HepG2 (cell line): ENCODE measurements around the gene MYBL2. TPM values are rescaled to one million over a fixed set of nuclear protein-coding genes. Genes with fewer than 3 reads are reported as not detected.
A peak's percentile ranks its signal among the peaks of the same experiment; 100 is the strongest.

ENCODE experiments used
- ATAD3A ChIP-seq: sonication (generic); formaldehyde crosslinking; IDR thresholded peaks from 2 replicates; pipeline ENCODE4 v1.4.0; 2020; ENCODE audit warnings: missing genetic modification reagents
- CCDC6 ChIP-seq: sonication (generic); formaldehyde crosslinking; IDR thresholded peaks from 2 replicates; pipeline ENCODE4 v1.8.1; 2022; ENCODE audit warnings: mild to moderate bottlenecking, missing genetic modification reagents, moderate library complexity
- DDIT3 ChIP-seq: sonication (generic); formaldehyde crosslinking; IDR thresholded peaks from 2 replicates; pipeline ENCODE4 v1.4.0; 2020; ENCODE audit warnings: mild to moderate bottlenecking, missing genetic modification reagents
- EED ChIP-seq: sonication (generic); formaldehyde crosslinking; IDR thresholded peaks from 2 replicates; pipeline ENCODE4 v1.5.0; 2020; ENCODE audit warnings: mild to moderate bottlenecking, missing genetic modification reagents
- FOXP4 ChIP-seq: sonication (generic); formaldehyde crosslinking; IDR thresholded peaks from 2 replicates; pipeline ENCODE4 v1.4.0; 2020; ENCODE audit warnings: missing genetic modification reagents
- KDM4B ChIP-seq: sonication (generic); formaldehyde crosslinking; IDR thresholded peaks from 2 replicates; pipeline ENCODE4 v1.4.0; 2020; ENCODE audit warnings: missing genetic modification reagents
- KLF9 ChIP-seq: IDR thresholded peaks from 2 replicates; pipeline ENCODE4 v1.6.1; 2016; ENCODE audit warnings: low read depth
- PRDM15 ChIP-seq: sonication (generic); formaldehyde crosslinking; IDR thresholded peaks from 2 replicates; pipeline ENCODE4 v1.4.0; 2020; ENCODE audit warnings: missing genetic modification reagents
- PTBP1 ChIP-seq: fragments of 200-400 bp; formaldehyde crosslinking; IDR thresholded peaks from 2 replicates; pipeline ENCODE4 v1.6.1; 2018; ENCODE audit warnings: low read length, low read depth; ENCODE audit not compliant: poor library complexity, severe bottlenecking
- SALL1 ChIP-seq: sonication (generic); formaldehyde crosslinking; IDR thresholded peaks from 2 replicates; pipeline ENCODE4 v1.8.0; 2022; ENCODE audit warnings: mild to moderate bottlenecking, missing genetic modification reagents
- ZBTB38 ChIP-seq: sonication (generic); formaldehyde crosslinking; IDR thresholded peaks from 2 replicates; pipeline ENCODE4 v1.5.1; 2020; ENCODE audit warnings: mild to moderate bottlenecking, missing genetic modification reagents
- ZKSCAN5 ChIP-seq: sonication (generic); formaldehyde crosslinking; IDR thresholded peaks from 2 replicates; pipeline ENCODE4 v1.5.1; 2020; ENCODE audit warnings: mild to moderate bottlenecking, missing genetic modification reagents
- ZNF331 ChIP-seq: sonication (generic); formaldehyde crosslinking; IDR thresholded peaks from 2 replicates; pipeline ENCODE4 v1.4.0; 2020; ENCODE audit warnings: missing genetic modification reagents
- ZNF431 ChIP-seq: sonication (generic); formaldehyde crosslinking; IDR thresholded peaks from 2 replicates; pipeline ENCODE4 v1.9.0; 2022; ENCODE audit warnings: missing genetic modification reagents, low read depth, mild to moderate bottlenecking, borderline replicate concordance
- ZNF567 ChIP-seq: sonication (generic); formaldehyde crosslinking; IDR thresholded peaks from 2 replicates; pipeline ENCODE4 v1.8.1; 2023; ENCODE audit warnings: mild to moderate bottlenecking, missing genetic modification reagents, borderline replicate concordance
- ZNF674 ChIP-seq: sonication (generic); formaldehyde crosslinking; IDR thresholded peaks from 2 replicates; pipeline ENCODE4 v1.5.0; 2020; ENCODE audit warnings: low read depth, mild to moderate bottlenecking, missing genetic modification reagents
- polyA plus RNA-seq, 8 experiments: library from polyadenylated mRNA; depleted of rRNA in 3 of 8; stranded (reverse) in 7 of 8; unstranded in 1 of 8; fragments of >200 nt; fragmentation: Illumina TruSeq in 4 of 8; extraction: Trizol in 4 of 8; gene quantifications; 2 replicates each; pipeline versions ENCODE4 v1.2.1 to v1.2.3, GENCODE V29; 2011 to 2016; ENCODE audit warnings: low read depth in 4 of 8, missing spikeins in 1 of 8, mixed read lengths in 1 of 8; ENCODE audit not compliant: insufficient read depth in 1 of 8
- total RNA-seq, 5 experiments: library from RNA; depleted of rRNA; stranded (reverse); fragments of >200 nt; fragmentation: Illumina TruSeq; extraction: Trizol; gene quantifications; 2 replicates each; pipeline ENCODE4 v1.2.3, GENCODE V29; 2016; ENCODE audit warnings: low read depth in 1 of 5

Gene MYBL2
- total and polyA plus RNA-seq, 2 of the 13 experiments (the other 11 are each of a cell fraction or from before 2014, with no cell fraction given) = 11.9 to 66.2 TPM

- TF ChIP-seq KLF9 (CRISPR knock-in tag) = no peak
- TF ChIP-seq FOXP4 (CRISPR knock-in tag) = no peak
- no peak; the same call in 1 of the 2 replicates for TF ChIP-seq ZNF431 (CRISPR knock-in tag)
- no peak; the same call in 1 of the 2 replicates for TF ChIP-seq CCDC6
- no peak for TF ChIP-seq ZKSCAN5 (CRISPR knock-in tag)
- TF ChIP-seq ZNF331 = peak; percentile 71; the same call in 1 of the 2 replicates
- TF ChIP-seq ZNF567 = peak; percentile 34; the same call in 1 of the 2 replicates
- TF ChIP-seq ZNF674 (CRISPR knock-in tag) = no peak
- no peak for TF ChIP-seq DDIT3 (CRISPR knock-in tag)
- peak; percentile 92 for TF ChIP-seq ZBTB38 (CRISPR knock-in tag)
- TF ChIP-seq EED (CRISPR knock-in tag) = 0 out of 2 replicates have a peak, but pooled peaks have one; percentile 17
- peak; percentile 72 for TF ChIP-seq SALL1 (CRISPR knock-in tag)
- TF ChIP-seq PTBP1 = no peak
- TF ChIP-seq PRDM15 = peak; percentile 59; the same call in 1 of the 2 replicates
- TF ChIP-seq ATAD3A = no peak
- TF ChIP-seq KDM4B = peak; percentile 25; the same call in 1 of the 2 replicates
Measured at GRCh38 chr20:43666376-43667328, at the start of gene MYBL2 (continued).
